HG03432 (cell line): ENCODE data around the gene TLX2.
"Not testable (repeated sequence)": the region's sequence is repeated elsewhere in the genome, so short reads cannot be mapped to it uniquely, and the experiment has no call there.

ENCODE experiments used
- ATAC-seq: cut with Tn5 transposase; IDR thresholded peaks from one replicate; pipeline ENCODE4 v1.9.1; 2021; ENCODE audit warnings: mild to moderate bottlenecking, moderate library complexity; ENCODE audit not compliant: unreplicated experiment

The TLX2 gene

DNA sequence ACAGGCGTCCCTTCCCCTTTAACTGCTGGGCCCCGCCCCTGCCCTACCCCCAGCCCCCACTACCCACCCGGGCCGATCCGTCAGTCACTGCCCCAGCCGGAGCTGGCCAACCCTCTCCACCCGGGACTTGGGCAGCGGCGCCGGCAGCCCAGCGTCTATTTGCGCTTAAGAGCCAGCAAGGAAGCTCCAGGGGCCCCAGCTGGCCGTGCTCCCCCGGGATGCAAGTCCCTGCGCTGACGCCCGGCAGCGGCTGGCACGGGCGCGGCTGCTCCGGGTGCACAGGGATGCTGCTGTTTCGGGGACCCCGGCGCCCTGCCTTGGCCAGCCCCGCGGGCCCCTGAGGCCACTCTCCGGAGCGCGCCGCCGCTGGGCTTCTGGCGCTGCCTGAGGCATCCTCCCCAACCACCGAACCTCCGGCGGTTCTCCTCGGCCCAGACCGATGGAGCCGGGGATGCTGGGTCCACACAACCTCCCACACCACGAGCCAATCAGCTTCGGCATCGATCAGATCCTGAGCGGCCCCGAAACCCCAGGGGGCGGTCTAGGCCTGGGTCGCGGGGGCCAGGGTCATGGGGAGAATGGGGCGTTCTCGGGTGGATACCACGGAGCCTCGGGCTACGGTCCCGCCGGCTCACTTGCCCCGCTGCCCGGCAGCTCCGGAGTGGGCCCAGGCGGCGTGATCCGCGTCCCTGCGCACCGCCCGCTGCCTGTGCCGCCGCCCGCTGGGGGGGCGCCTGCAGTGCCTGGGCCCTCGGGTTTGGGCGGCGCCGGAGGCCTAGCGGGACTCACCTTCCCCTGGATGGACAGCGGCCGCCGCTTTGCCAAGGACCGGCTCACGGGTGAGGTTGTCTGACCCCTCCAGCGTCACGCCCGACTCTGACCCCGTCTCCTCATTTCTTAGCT is at the start of gene TLX2:
Gene TLX2 (plus strand): TSS at position 83 of the 903 bp plus-strand sequence. CDS start 357 bp downstream, at position 440.
- no peak for ATAC-seq

DNA sequence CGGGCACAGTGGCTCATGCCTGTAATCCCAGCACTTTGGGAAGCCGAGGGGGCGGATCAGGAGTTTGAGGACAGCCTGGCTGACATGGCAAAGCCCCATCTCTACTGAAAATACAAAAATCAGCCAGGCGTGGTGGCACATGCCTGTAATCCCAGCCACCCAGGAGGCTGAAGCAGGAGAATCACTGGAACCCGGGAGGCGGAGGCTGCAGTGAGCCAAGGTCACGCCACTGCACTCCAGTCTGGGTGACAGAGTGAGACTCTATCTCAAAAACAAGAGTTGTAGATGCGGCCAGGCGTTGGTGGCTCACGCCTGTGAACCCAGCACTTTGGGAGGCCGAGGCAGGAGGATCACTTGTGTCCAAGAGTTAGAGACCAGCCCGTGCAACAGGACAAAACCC is 43.5 kb upstream of the TLX2 start:
- ATAC-seq = not testable (repeated sequence)

DNA sequence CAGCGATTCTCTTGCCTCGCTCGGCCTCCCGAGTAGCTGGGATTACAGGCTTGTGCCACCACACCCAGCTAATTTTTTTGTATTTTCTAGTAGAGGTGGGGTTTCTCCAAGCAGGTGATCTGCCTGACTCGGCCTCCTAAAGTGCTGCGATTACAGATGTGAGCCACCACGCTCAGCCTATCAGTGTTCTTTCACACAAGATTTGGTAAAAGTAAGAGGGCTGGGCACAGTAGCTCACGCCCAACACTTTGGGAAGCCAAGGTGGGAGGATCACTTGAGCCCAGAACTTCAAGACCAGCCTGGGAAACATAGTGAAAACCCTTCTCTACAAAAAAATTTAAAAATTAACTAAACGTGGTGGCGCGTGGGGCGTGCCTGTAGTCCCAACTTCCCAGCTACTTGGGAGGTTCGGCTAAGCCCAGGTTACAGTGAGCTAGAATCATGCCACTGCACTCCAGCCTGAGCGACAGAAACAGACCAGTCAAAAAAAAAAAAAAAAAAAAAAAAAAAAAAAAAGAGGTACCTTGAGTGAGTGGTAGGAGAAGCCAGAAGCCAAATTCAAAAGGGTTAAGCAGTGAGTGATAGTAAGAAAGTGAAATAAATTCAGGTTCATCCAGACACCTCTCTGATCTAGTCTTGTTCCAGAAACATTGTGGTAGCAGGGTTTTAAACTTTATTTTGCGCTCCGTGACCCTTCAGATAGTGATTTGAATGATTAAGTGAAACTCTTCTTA is 42.8 kb upstream of the TLX2 start:
- no peak for ATAC-seq

GRCh38 chr2:74472086-74472944 is 41.9 kb upstream of the TLX2 start, which contains the start of gene MRPL53:
Gene MRPL53 (minus strand): TSS chr2:74472680. CDS start chr2:74472660, 20 bp downstream.
- peak; percentile 89 for ATAC-seq

DNA sequence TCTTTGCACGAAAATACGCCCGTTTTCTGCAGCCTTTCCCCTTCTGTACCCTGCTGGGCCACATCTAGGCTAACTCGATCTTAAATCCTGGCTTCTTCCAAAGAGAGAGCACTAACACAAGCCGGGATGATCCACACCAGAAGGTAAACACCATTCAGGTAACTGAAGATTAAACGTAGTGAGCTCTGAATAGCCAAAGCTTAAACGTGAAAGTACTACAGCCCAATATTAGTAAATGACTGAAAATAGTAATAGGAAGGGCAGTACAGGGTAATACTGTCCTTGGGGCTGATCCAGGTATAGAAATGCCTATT is 41.3 kb upstream of the TLX2 start:
- ATAC-seq = peak; percentile 7

GRCh38 chr2:74474481-74474880 is 39.8 kb upstream of the TLX2 start:
- ATAC-seq = no peak

DNA sequence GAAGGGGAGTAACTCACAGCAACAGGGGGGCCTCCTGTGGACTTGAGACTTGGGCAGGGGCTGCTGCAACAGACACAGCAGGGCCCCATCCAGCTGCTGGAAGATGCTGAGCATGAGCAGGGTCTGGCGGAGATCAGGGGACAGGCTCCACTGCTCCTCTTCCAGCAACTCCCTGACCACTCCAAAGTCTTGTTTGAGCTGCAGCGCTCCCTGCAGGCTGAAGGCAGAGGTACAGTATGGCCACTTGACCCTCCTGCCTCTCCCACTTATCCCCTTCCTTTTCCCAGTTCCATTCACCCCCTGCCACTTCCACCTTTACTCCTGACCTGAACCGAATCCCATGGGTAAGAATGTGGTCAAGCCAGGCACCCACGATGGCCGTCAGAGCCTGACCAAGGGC is 39.4 kb upstream of the TLX2 start:
- no peak for ATAC-seq

DNA sequence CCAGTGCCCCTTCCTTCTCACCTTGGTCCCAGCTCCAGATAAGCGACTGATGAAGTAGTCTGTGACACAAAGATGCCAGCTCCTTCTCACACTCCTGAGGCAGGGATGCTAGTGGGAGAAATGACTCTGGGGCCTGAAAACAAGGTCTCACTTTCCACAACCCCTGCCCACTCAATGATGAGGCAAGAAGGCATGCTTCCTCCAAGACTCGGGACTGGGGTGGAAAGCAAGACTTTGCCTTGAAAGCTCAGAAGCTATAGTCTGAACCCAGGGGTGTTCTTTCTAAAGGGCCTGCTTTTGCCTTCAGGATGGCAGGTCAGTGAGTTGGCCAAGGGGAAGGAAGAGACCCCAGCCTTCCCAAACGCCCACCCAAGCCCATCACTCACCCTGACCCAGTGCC is 32.8 kb upstream of the TLX2 start:
- ATAC-seq = no peak

DNA sequence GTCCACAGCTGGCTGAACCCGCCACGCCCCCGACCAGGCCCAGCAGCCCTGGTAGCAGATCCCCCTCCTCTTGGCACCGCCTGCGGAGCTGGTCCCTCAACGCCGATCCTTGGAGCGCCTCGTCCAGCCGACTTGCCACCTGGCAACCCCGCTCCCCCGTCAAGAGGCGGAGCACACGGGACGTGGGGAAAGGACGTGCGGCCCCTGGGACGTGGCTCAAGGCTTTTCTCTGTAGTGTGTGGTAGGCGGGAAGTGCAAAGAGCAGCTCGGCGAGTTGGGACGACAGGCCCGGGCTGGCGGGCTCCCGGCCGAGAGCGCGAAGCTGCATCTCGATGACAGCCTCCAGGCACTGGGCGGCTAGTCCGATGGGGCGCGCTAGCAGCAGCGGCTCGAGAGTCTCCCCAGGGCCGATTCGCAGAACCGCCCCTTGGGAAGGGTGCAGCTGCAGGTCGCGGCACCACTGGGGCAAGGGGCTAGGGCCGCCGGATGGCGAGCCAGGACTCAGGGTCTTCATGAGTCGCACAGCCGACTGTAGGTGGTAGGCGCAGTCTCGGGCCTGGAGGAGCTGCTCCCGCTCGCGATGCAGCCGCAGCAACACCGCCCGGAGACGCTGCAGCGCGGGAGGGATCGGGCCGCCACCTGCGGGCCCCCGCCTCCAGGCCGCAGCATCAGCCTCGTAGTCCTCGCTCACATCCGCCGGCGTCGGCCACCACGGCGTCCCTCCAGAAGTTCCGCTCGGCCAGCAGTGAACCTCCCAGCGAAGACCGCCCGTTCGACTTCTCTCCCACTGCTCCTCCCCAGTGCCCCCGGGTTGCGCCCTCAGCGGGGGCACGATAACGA is 32.1 kb upstream of the TLX2 start:
- peak; percentile 42 for ATAC-seq

DNA sequence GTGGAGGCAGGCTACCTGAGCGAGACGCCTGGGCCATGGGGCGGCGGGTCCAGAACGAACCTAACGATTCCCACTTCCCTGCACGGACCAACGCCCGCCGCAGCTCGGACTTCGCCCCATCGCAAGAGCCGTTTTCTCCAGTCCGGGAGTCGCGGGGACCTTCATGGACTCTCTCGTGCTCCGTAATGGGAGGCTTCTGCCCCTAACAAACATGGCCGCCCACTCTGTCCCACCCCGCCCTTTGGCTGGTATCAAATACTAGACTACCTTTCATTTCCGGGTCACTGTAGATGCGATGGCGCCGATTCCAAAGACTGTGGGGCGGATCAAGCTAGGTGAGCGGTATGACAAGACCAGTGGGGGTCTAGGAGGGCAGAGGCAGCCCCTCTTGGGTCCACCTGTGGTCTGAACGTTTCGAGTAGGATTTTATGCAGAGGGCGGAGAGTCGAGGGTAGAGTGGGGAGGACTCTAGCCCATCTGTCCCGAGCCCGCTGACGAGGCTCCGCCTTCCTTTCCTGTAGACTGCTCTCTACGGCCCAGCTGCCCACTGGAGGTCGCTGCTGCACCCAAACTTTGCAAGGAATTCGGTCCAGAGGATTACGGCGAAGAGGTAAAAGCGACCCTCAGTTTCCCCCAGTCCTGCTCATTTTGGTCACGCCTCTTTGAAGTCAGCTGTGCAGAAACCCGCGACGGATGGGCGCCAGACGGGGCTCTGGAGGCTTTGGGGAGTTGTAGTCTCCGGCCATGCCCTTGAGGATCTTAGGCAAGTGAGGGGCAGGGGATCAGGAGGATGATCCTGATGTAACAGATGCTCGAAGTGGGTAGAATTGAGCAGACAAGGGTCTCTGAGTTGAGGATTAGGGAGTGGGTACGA is 31.2 kb upstream of the TLX2 start, which contains the start of the genes CCDC142 and TTC31:
Gene CCDC142 (minus strand): TSS at position 198 of the 874 bp plus-strand sequence. CDS start 161 bp downstream, at position 37.
Gene TTC31 (plus strand): TSS at position 281 of the 874 bp plus-strand sequence. CDS start 15 bp downstream, at position 296.
- peak; percentile 93 for ATAC-seq

DNA sequence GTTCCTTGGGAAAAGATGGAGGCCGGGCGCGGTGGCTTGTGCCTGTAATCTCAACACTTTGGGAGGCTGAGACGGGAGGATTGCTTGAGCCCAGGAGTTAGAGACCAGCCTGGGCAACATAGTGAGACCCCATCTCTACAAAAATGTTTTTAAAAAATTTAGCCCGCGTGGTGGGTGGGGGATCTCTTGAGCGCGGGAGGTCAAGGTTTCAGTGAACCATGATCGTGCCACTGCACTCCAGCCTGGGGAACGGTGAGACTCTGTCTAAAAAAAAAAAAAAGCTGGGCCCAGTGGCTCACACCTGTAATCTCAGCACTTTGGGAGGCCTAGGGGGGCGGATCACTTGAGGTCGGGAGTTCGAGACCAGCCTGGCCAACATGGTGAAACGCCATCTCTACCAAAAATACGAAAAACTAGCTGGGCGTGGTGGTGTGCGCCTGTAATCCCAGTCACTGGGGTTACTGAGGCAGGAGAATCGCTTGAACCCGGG is 30.5 kb upstream of the TLX2 start:
- ATAC-seq = not testable (repeated sequence)

GRCh38 chr2:74486141-74486540 is 28.1 kb upstream of the TLX2 start:
- ATAC-seq = no peak

DNA sequence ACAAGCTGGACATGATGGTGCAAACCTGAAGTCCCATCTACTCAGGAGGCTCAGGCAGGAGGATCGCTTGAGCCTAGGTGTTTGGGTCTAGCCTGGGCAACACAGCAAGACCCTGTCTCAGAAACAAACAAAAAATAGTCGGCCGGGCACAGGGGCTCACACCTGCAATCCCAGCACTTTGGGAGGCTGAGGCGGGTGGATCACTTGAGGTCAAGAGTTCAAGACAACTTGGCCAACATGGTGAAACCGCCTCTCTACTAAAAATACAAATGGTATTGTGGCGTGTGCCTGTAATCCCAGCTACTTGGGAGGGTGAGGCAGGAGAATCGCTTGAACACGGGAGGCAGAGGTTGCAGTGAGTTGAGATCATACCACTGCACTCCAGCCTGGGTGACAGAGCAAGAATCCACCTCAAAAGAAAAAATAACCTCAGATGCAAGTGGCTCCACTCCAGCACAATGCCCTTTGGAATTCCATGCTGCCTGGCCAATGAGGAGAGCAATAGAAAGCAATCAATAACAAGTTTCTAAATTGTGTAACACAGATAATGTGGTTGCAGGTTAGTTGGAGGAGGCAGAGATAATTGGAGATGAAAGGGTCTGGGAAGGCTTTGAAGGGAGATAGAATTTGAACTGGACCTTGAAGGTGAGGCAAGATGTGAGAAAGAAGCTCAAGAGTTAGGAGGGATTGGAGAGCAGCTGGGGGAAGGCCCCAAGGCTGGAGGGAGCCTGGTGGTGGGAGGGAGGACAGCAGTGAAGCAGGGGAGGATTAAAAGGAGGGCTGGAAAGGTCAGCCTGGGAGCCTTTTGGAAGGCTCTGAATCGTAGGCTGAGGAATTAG is 25.4 kb upstream of the TLX2 start:
- no peak for ATAC-seq

- no peak for ATAC-seq
Observed at GRCh38 chr2:74489906-74490305, 24.3 kb upstream of the TLX2 start.

- no peak for ATAC-seq
Observed at GRCh38 chr2:74491648-74492544, 22.4 kb upstream of the TLX2 start.

DNA sequence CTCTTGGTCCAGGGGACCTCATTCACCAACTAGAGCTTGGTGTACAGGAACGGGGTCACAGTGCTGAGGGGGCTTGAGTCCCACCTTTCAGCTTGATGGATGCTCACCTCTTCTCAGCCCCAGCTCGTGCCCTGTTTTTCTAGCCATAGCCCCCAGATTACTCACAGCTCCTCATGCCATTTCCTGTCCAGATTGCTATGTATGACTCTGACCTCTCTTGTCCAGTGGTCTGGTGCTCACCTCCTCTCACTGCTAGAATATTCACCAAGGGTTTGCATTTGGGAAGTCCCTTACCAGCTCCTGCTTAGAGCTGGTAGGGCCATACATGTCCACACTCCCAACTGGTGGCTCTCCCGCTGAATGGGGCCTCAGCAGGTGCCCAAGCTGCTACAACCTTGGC is 20.7 kb upstream of the TLX2 start:
- no peak for ATAC-seq

- no peak for ATAC-seq
Observed at GRCh38 chr2:74495440-74495839, 18.8 kb upstream of the TLX2 start.
